HG03432 (cell line): ENCODE measurements around the gene FGR.

ENCODE experiments used
- ATAC-seq: cut with Tn5 transposase; IDR thresholded peaks from one replicate; pipeline ENCODE4 v1.9.1; 2021; ENCODE audit warnings: mild to moderate bottlenecking, moderate library complexity; ENCODE audit not compliant: unreplicated experiment

FGR gene

GRCh38 chr1:27569506-27570291 lies 65.3 kb downstream of the FGR start:
- no peak for ATAC-seq

GRCh38 chr1:27569088-27569460 lies 65.9 kb downstream of the FGR start:
- ATAC-seq, result no peak

GRCh38 chr1:27568300-27569087 lies 66.5 kb downstream of the FGR start:
- ATAC-seq, result peak; percentile 87

- peak; percentile 1 for ATAC-seq
Measured at GRCh38 chr1:27567971-27568299, 67.0 kb downstream of the FGR start.

GRCh38 chr1:27567146-27567526 lies 67.8 kb downstream of the FGR start:
- no peak for ATAC-seq

- ATAC-seq, result no peak
Measured at GRCh38 chr1:27566462-27567145, 68.4 kb downstream of the FGR start.

- ATAC-seq, result no peak
Measured at GRCh38 chr1:27564710-27565649, 70.0 kb downstream of the FGR start.

GRCh38 chr1:27563591-27564471 lies 71.2 kb downstream of the FGR start:
- ATAC-seq, result no peak

GRCh38 chr1:27563341-27563590 lies 71.7 kb downstream of the FGR start:
- ATAC-seq, result no peak

GRCh38 chr1:27562534-27563340 lies 72.2 kb downstream of the FGR start:
- ATAC-seq, result no peak
